Heart left ventricle (tissue), 16 donors: Measurements from ENCODE around the gene COL11A2. TPM values are rescaled to one million over a fixed set of nuclear protein-coding genes. Genes with fewer than 3 reads are reported as not detected.

Experiments used
- ATAC-seq, 4 donors: fragments of 200-7000 bp; cut with Tn5 transposase; one replicate each; pipeline ENCODE4 v1.9.1; 2020 to 2022; ENCODE audit warnings: moderate library complexity in 4 of 4, mild to moderate bottlenecking in 3 of 4, moderate number of reproducible peaks in 1 of 4
- DNase-seq, 5 donors: peaks; one replicate each; pipeline ENCODE4 v3.0.0-alpha.2; 2020
- H3K27ac ChIP-seq, 12 donors: fragments of 200-600 bp; sonication (generic) in 4 of 12; one replicate each; pipeline versions ENCODE4 v1.5.0 to v1.8.0; 2016 to 2022; ENCODE audit warnings: mild to moderate bottlenecking in 2 of 12
- H3K27me3 ChIP-seq, 9 donors: fragments of 200-600 bp; sonication (generic) in 2 of 9; one replicate each; pipeline versions ENCODE4 v1.5.1 to v1.8.0; 2016 to 2022; ENCODE audit warnings: mild to moderate bottlenecking in 3 of 9
- H3K36me3 ChIP-seq, 9 donors: fragments of 200-600 bp; sonication (generic) in 2 of 9; one replicate each; pipeline versions ENCODE4 v1.5.0 to v1.8.0; 2018 to 2022; ENCODE audit warnings: mild to moderate bottlenecking in 2 of 9
- H3K4me1 ChIP-seq, 12 donors: fragments of 200-600 bp; sonication (generic) in 4 of 12; one replicate each; pipeline versions ENCODE4 v1.5.0 to v1.8.0; 2016 to 2022; ENCODE audit warnings: mild to moderate bottlenecking in 3 of 12
- H3K4me3 ChIP-seq, 12 donors: fragments of 200-600 bp; sonication (generic) in 4 of 12; one replicate each; pipeline versions ENCODE4 v1.5.0 to v1.8.0; 2017 to 2022; ENCODE audit warnings: mild to moderate bottlenecking in 9 of 12, moderate library complexity in 4 of 12
- H3K9me3 ChIP-seq, 12 donors: fragments of 200-600 bp; sonication (generic) in 4 of 12; one replicate each; pipeline versions ENCODE4 v1.5.0 to v1.8.0; 2016 to 2022; ENCODE audit warnings: mild to moderate bottlenecking in 1 of 12
- CTCF ChIP-seq, 12 donors: fragments of 200-600 bp; sonication (generic) in 4 of 12; IDR thresholded peaks; one replicate each; pipeline versions ENCODE4 v1.5.0 to v1.8.0; 2018 to 2022; ENCODE audit warnings: antibody characterized with exemption in 12 of 12, mild to moderate bottlenecking in 5 of 12
- POLR2A ChIP-seq, 2 donors: fragments of 450-650 bp; IDR thresholded peaks; one replicate each; pipeline ENCODE4 v1.6.1; 2017; ENCODE audit warnings: antibody characterized with exemption in 2 of 2, mild to moderate bottlenecking in 2 of 2, moderate library complexity in 2 of 2
- WGBS, 4 donors: extraction: QIAGEN DNeasy Blood & Tissue Kit in 2 of 4; methylation state at CpG; one replicate each; pipeline versions ENCODE4 v1.1.5 to v1.1.7; 2013 to 2018; 5-methylcytosine and 5-hydroxymethylcytosine counted together
- intact Hi-C, 10 donors: fragments of 100-400 bp; cut with DNase I; formaldehyde crosslinking; loops; one replicate each; pipeline versions ENCODE4 v1.11.1 to v1.14.2; 2022
- polyA plus RNA-seq, 2 donors: library from polyadenylated mRNA; stranded (reverse); fragments of 200-250 nt; gene quantifications; one replicate each; pipeline ENCODE4 v1.2.3, GENCODE V29; 2013
- total RNA-seq, 9 donors: library from RNA; depleted of rRNA in 2 of 9; stranded (reverse); fragments of >200 nt in 2 of 9; fragmentation: NEBNext Ultra II Directional in 3 of 9; extraction: Animal tissue kit (Norgen Biotek cat#: 25700) in 3 of 9; gene quantifications; one replicate each; pipeline versions ENCODE4 v1.1.0 to v1.2.4, GENCODE V29; 2016 to 2023
- donor health status: ischemic (EF 13 %, LVEDD 7.1; RV severe dilation, severe dysfunction).
- donor health status: healthy with polysubstance abuse.
- donor health status: DM: no; HTN: yes; CAD: no.
- donor health status: DM: no; HTN: no; CAD: no.
- donor health status: ischemic (EF 25% LVEDD 6.9; RV normal size, moderate dysfunction).
- donor health status: ischemic (EF 25% LVEDD 5.7; RV mildly dilated, moderate dysfunction).
- donor health status: healthy.
- donor health status: DM: yes; HTN: yes; CAD: no.
- donor health status: ischemic (EF 35%, LVEDD 5.7; RV mildly dilated, moderate dysfunction).
- donor health status: nonischemic (EF 11% LVEDD 7.7; RV severe dilation, severe dysfunction).
- donor health status: DM: yes; HTN: yes; CAD: no.
- donor health status: PGD.
- donor health status: ischemic (EF 29% LVEDD 5.4; RV normal size, mild dysfunction).
- donor health status: nonischemic (EF 23%, LVEDD 6.1; RV moderate dilation, normal function).

The COL11A2 gene
- total and polyA plus RNA-seq, 11 donors = 0.39 to 4.9 (median 0.93) TPM

GRCh38 chr6:33194431-33194979, 2.2 kb upstream of the COL11A2 start:
- no peak for DNase-seq
- Histone ChIP-seq H3K4me3 (no peak overlapping the region), H3K4me1 (peaks cover 0 to 63% (median 36%) of the 10 kb centered on the region in 12 donors), H3K9me3 (no peaks in the 10 kb centered on the region), H3K36me3 (peaks cover 0 to 45% (median 36%) of the 10 kb centered on the region in 9 donors), H3K27me3 (peaks cover 0 to 21% (median 0%) of the 10 kb centered on the region in 9 donors), H3K27ac (no peak overlapping the region)
- no peak for ATAC-seq
- WGBS, 4 donors = 56 to 69% (median 64%) methylated on average over 8 of the region's 8 CpGs
- intact Hi-C loops = no loop called here
- no peak for TF ChIP-seq CTCF (IDR thresholded peaks at IDR 0.05)

- intact Hi-C loops = no loop called here
- peaks cover 0 to 45% (median 36%) of the 10 kb centered on the region in 9 donors for H3K36me3 ChIP-seq
- ATAC-seq (no peak), DNase-seq (no peak)
- H3K27me3 ChIP-seq = peaks cover 0 to 21% (median 0%) of the 10 kb centered on the region in 9 donors
- peak overlapping the region in 9 of 12 donors; percentile 26 to 81 (median 54) for H3K27ac ChIP-seq
- TF ChIP-seq CTCF (IDR thresholded peaks at IDR 0.05) (no peak), POLR2A (IDR thresholded peaks at IDR 0.05) (no peak)
- peak overlapping the region in 8 of 12 donors; percentile 38 to 63 (median 54) for H3K4me3 ChIP-seq
- peaks cover 0 to 55% (median 32%) of the 10 kb centered on the region in 12 donors for H3K4me1 ChIP-seq
- 44 to 66% (median 51%) methylated on average over 5 to 6 of the region's 6 CpGs for WGBS, 4 donors
- H3K9me3 ChIP-seq = no peaks in the 10 kb centered on the region
Measured at GRCh38 chr6:33193619-33194018, 1.4 kb upstream of the COL11A2 start.

GRCh38 chr6:33192671-33193602, 670 bp upstream of the COL11A2 start:
- 2 to 3% (median 2%) methylated on average over 60 to 72 of the region's 72 CpGs for WGBS, 4 donors
- DNase-seq = peak in 3 of 5 donors; percentile 49 to 70 (median 55)
- peak overlapping the region in 10 of 12 donors; percentile 30 to 81 (median 55) for H3K27ac ChIP-seq
- H3K9me3 ChIP-seq = no peaks in the 10 kb centered on the region
- ATAC-seq = peak in 3 of 4 donors; percentile 31 to 37 (median 37)
- no peak for TF ChIP-seq CTCF (IDR thresholded peaks at IDR 0.05)
- no peak for TF ChIP-seq POLR2A (IDR thresholded peaks at IDR 0.05)
- H3K27me3 ChIP-seq = peaks cover 0 to 21% (median 0%) of the 10 kb centered on the region in 9 donors
- peak overlapping the region; percentile 5 to 63 (median 50) for H3K4me3 ChIP-seq
- H3K36me3 ChIP-seq = peaks cover 0 to 43% (median 36%) of the 10 kb centered on the region in 9 donors
- intact Hi-C loops = no loop called here
- H3K4me1 ChIP-seq = peaks cover 0 to 48% (median 25%) of the 10 kb centered on the region in 12 donors
